NCI-H345 treated with DMSO at 0.1 percent for 48 hours (cell line): ENCODE results near the gene REM1.
"Not testable (repeated sequence)": the region's sequence is repeated elsewhere in the genome, so short reads cannot be mapped to it uniquely, and the experiment has no call there.

Experiments used
- DNase-seq: peaks from one replicate; lab custom pipeline; 2025; ENCODE audit not compliant: unreplicated experiment; lab: John Stamatoyannopoulos, UW

The REM1 gene

GRCh38 chr20:31474758-31475427, at the start of gene REM1, which contains the start of gene DEFB124:
Gene REM1, plus strand, starts transcription at chr20:31475288. Its CDS starts 1,158 bp downstream, at chr20:31476446.
Gene DEFB124, minus strand, starts transcription at chr20:31475127. Its CDS starts 2,114 bp downstream, at chr20:31473013.
- no peak for DNase-seq

GRCh38 chr20:31425797-31426196, 49.3 kb upstream of the REM1 start:
- no peak for DNase-seq

GRCh38 chr20:31426891-31427551, 48.1 kb upstream of the REM1 start:
- DNase-seq: not testable (repeated sequence)

- DNase-seq: not testable (repeated sequence)
Measured at GRCh38 chr20:31427576-31427975, 47.5 kb upstream of the REM1 start.

- DNase-seq: no peak
Measured at GRCh38 chr20:31430568-31431115, 44.4 kb upstream of the REM1 start.

GRCh38 chr20:31440012-31440659, 35.0 kb upstream of the REM1 start, which contains the start of gene DEFB123:
Gene DEFB123, plus strand, starts transcription at chr20:31440632. Its CDS starts 67 bp downstream, at chr20:31440699.
- DNase-seq: no peak

- DNase-seq: no peak
Measured at GRCh38 chr20:31446084-31446819, 28.8 kb upstream of the REM1 start.

GRCh38 chr20:31449511-31450414, 25.3 kb upstream of the REM1 start:
- no peak for DNase-seq

GRCh38 chr20:31452575-31452974, 22.5 kb upstream of the REM1 start:
- no peak for DNase-seq

- DNase-seq: no peak
Measured at GRCh38 chr20:31454361-31454760, 20.7 kb upstream of the REM1 start.

GRCh38 chr20:31470946-31471345, 4.1 kb upstream of the REM1 start:
- not testable (repeated sequence) for DNase-seq

GRCh38 chr20:31472395-31473330, 2.4 kb upstream of the REM1 start:
- no peak for DNase-seq

- DNase-seq: no peak
Measured at GRCh38 chr20:31473331-31474096, 1.6 kb upstream of the REM1 start.

- DNase-seq: no peak
Measured at GRCh38 chr20:31474097-31474436, 1.0 kb upstream of the REM1 start.

GRCh38 chr20:31475472-31476293, 595 bp downstream of the REM1 start:
- no peak for DNase-seq

GRCh38 chr20:31476294-31476585, 1.2 kb downstream of the REM1 start:
- no peak for DNase-seq

GRCh38 chr20:31476643-31477215, 1.6 kb downstream of the REM1 start:
- no peak for DNase-seq
